Measurements from ENCODE around the gene NOX5.

NOX5 gene

DNA sequence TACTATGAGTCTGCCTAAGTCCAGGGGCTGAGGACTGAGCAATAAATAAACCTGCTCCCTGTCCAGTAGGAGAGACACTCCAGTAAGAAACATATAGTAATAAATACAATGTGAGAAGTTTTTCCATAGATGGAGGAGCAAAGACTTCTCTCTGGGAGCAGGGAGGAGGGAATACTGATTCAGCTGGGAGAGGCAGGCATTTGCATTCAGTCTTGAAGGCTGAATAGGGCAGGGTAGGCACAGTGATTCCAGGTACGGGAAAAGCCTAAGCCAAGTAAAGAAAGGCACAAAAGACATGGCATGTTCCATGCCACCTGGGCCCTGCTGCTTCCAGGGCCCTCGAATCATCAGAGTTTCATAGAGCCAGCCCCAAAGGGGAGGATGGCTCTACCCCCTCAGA lies 86.3 kb downstream of the NOX5 start:
- DNase-seq (ENCODE audit: low read depth), result no peak

DNA sequence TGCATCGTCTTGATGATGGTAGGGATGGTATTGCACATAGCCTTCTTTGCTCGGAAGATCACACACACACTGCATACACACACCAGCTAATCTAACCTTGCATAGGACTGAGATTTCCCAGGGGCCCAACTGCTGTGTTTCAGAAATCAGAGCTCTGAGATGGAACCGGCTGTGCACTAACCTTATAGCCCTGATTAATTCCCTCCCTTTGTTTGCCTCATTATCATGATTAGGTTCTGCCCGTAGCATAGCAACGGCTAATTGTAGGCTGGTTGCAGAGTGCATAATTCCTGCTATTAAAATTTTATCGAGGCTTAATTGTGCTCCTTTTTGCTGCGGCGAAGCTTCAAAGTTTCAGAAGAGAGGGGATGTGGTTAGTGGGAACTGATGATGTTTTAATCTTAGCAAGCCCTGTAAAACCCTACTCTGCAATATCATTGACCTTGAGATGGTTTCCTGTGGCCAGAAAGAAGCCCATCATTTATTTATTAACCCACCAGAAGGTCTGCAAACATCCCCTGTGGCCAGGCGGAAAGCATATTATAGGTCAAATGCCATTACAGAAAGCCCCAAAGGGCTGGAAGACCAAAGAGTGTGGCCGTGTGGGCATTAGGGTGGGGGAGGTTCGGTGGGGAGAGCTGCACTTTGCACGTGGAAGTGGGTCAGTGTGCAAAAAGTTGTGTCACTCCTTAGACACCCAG lies 89.7 kb downstream of the NOX5 start:
- no peak for DNase-seq (ENCODE audit: low read depth)

- no peak for DNase-seq (ENCODE audit: low read depth)
Measured at GRCh38 chr15:69105451-69105985, 91.0 kb downstream of the NOX5 start.

DNA sequence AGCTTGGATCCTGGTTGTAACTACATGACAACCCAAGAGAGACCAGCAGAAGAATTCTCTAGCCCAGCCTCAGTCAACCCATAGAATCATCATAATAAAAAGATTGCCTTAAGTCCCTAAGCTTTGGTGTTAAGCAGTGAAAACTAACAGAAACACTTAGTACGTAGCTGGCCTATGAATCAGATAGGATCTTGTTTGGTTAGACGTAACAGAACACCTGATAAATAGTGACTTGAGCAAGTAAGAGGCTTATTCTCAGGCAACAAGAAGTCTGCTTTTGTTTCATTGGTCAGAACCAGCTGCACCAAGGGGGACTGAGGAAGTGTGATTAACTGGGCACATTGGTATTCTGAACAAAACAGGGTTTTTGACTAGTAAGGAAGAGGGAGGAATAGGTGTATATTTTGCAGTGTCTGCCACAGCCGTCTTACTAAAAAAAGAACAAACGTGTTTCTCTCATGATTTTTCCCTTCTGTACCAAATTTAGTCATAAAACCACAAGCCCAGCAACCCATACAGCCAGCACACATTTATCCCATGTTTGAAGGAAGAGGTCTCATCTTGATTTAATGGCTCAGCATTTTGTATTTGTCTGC lies 92.6 kb downstream of the NOX5 start:
- DNase-seq (ENCODE audit: low read depth), result peak; percentile 89

Measured in amniotic epithelial cell (primary cell).